Esophagus muscularis mucosa (tissue), 3 donors: ENCODE results near the gene PIK3C2G.

ENCODE experiments used
- POLR2A ChIP-seq: fragments of 450-650 bp; IDR thresholded peaks from one replicate; pipeline ENCODE4 v1.6.1; 2017; ENCODE audit warnings: antibody characterized with exemption, moderate library complexity, mild to moderate bottlenecking, low read depth
- POLR2AphosphoS5 ChIP-seq, 2 donors: sonication (generic); formaldehyde crosslinking; IDR thresholded peaks; one replicate each; pipeline ENCODE4 v1.6.1; 2017; ENCODE audit warnings: antibody characterized with exemption in 2 of 2
- TF ChIP-seq, protein P1 (sequence below), 3 experiments: fragments of 200-600 bp in 2 of 3; fragments of 450-650 bp in 1 of 3; sonication (generic) in 2 of 3; IDR thresholded peaks; one replicate each; pipeline ENCODE4 v1.5.1; 2017 to 2019; ENCODE audit warnings: antibody characterized with exemption in 3 of 3, mild to moderate bottlenecking in 2 of 3, moderate library complexity in 1 of 3

DNA sequence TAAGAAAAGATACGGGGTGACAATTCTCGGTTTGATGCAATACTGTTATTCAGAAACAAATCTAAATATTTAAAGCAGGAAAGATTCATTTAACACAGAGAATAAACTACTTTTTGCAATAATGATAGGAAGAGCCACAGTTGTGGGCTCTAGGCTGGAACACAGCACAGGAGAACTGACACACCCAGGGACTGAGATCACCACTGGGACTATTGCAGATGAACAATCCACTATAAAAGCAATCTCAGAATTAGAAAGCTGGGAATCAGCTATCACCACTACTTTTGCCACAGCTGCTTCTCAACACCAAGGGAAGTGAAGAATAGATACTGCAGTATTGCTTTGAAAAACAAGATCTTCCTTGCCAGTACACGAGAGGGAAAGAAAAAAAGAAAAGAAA lies 4.1 kb upstream of the PIK3C2G start:
- TF ChIP-seq POLR2A (no peak), POLR2AphosphoS5 (IDR thresholded peaks at IDR 0.05) (no peak)
- TF ChIP-seq, protein P1, sequence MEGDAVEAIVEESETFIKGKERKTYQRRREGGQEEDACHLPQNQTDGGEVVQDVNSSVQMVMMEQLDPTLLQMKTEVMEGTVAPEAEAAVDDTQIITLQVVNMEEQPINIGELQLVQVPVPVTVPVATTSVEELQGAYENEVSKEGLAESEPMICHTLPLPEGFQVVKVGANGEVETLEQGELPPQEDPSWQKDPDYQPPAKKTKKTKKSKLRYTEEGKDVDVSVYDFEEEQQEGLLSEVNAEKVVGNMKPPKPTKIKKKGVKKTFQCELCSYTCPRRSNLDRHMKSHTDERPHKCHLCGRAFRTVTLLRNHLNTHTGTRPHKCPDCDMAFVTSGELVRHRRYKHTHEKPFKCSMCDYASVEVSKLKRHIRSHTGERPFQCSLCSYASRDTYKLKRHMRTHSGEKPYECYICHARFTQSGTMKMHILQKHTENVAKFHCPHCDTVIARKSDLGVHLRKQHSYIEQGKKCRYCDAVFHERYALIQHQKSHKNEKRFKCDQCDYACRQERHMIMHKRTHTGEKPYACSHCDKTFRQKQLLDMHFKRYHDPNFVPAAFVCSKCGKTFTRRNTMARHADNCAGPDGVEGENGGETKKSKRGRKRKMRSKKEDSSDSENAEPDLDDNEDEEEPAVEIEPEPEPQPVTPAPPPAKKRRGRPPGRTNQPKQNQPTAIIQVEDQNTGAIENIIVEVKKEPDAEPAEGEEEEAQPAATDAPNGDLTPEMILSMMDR (IDR thresholded peaks at IDR 0.05), result no peak
